ENCODE data around the gene BICDL1.

The BICDL1 gene

GRCh38 chr12:120125792-120126634, 137.0 kb downstream of the BICDL1 start:
- DNase-seq (ENCODE audit: low read depth in 2 of 2) = no peak

- DNase-seq (ENCODE audit: low read depth in 2 of 2) = no peak
Observed at GRCh38 chr12:120126635-120127005, 137.6 kb downstream of the BICDL1 start.

GRCh38 chr12:120130011-120130410, 141.0 kb downstream of the BICDL1 start:
- no peak for DNase-seq (ENCODE audit: low read depth in 2 of 2)

GRCh38 chr12:120131116-120131515, 142.1 kb downstream of the BICDL1 start:
- no peak for DNase-seq (ENCODE audit: low read depth in 2 of 2)

- no peak for DNase-seq (ENCODE audit: low read depth in 2 of 2)
Observed at GRCh38 chr12:120132054-120132836, 143.2 kb downstream of the BICDL1 start.

GRCh38 chr12:120132863-120133385, 143.9 kb downstream of the BICDL1 start:
- DNase-seq (ENCODE audit: low read depth in 2 of 2) = no peak

GRCh38 chr12:120134307-120134980, 145.4 kb downstream of the BICDL1 start:
- no peak for DNase-seq (ENCODE audit: low read depth in 2 of 2)

- DNase-seq (ENCODE audit: low read depth in 2 of 2) = no peak
Observed at GRCh38 chr12:120136093-120136770, 147.2 kb downstream of the BICDL1 start.

- no peak for DNase-seq (ENCODE audit: low read depth in 2 of 2)
Observed at GRCh38 chr12:120137833-120138232, 148.8 kb downstream of the BICDL1 start.

- no peak for DNase-seq (ENCODE audit: low read depth in 2 of 2)
Observed at GRCh38 chr12:120138366-120138765, 149.3 kb downstream of the BICDL1 start.

- no peak for DNase-seq (ENCODE audit: low read depth in 2 of 2)
Observed at GRCh38 chr12:120139958-120140357, 150.9 kb downstream of the BICDL1 start.

- DNase-seq (ENCODE audit: low read depth in 2 of 2) = no peak
Observed at GRCh38 chr12:120140603-120141002, 151.6 kb downstream of the BICDL1 start.

- no peak for DNase-seq (ENCODE audit: low read depth in 2 of 2)
Observed at GRCh38 chr12:120141336-120141735, 152.3 kb downstream of the BICDL1 start.

GRCh38 chr12:120142231-120142877, 153.3 kb downstream of the BICDL1 start:
- no peak for DNase-seq (ENCODE audit: low read depth in 2 of 2)

Measured in stimulated activated CD4-positive, alpha-beta T cell treated with anti-CD3 and anti-CD28 coated beads, Interleukin-12 subunit alpha, Interleukin-12 subunit beta, amount 100 ng/mL, for 24 hours (primary cell).